ENCODE data around the gene TNS3. TPM values are rescaled to one million over a fixed set of nuclear protein-coding genes. Genes with fewer than 3 reads are reported as not detected.

Gene TNS3
- total RNA-seq, 1 donor from 2014 or later, result 92.9 TPM

DNA sequence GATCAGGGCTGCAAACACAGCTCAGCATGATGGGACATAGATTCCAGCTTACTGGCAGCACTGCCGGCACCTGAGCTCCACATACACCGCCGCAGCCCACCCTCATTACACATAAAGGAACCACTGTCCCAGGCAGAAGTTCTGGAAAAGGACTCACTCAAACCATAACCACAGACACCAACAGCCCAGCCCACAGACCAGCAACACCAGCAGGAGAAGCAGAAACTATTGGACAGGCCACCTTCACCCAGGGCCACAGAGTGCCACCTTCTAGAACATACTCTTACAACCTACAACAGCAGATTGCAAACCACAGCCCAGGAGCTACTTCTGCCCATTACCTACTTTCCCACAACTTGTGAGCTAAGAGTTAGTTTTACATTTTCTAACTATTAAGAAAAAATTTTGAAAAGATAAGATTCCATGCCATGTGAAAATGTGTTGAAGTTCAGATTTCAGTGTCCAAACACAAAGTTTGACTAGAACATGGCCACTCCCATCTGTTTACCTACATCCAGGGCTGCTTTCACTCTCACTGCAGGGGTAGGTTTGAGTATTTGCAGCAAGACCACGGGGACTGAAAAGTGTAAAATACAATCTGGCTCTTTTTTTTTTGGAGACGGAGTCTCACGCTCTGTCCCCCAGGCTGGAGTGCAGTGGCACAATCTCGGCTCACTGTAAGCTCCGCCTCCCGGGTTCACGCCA is 153.0 kb downstream of the TNS3 start:
- no peaks in the 10 kb centered on the region for H3K9me3 ChIP-seq (ENCODE audit: insufficient read depth, low read depth, low read length)
- no peaks in the 10 kb centered on the region for H3K79me2 ChIP-seq (ENCODE audit: insufficient read depth, low read length)
- FAIRE-seq, result no peak
- peaks cover 22% of the 10 kb centered on the region for H4K20me1 ChIP-seq (ENCODE audit: insufficient read depth, low read length)
- no peak overlapping the region for H2AFZ ChIP-seq (ENCODE audit: low read depth, low read length)
- no peaks in the 10 kb centered on the region for H3K4me1 ChIP-seq (ENCODE audit: insufficient read depth, low read length)
- Mint-ChIP-seq H3K27me3 (ENCODE audit: low read depth, unreplicated experiment) (no peaks in the 10 kb centered on the region), H3K4me1 (ENCODE audit: low read depth, unreplicated experiment) (peaks cover 15% of the 10 kb centered on the region), H3K9me3 (ENCODE audit: unreplicated experiment) (peaks cover 3% of the 10 kb centered on the region), H3K36me3 (ENCODE audit: low read depth, unreplicated experiment) (peaks cover 19% of the 10 kb centered on the region), H3K4me3 (ENCODE audit: unreplicated experiment) (peak overlapping the region; percentile 16), H3K27ac (ENCODE audit: unreplicated experiment) (peak overlapping the region; percentile 19)
- no peaks in the 10 kb centered on the region for H3K27me3 ChIP-seq (ENCODE audit: insufficient read depth, low read length)
- DNase-seq (ENCODE audit: low read depth), result no peak
- TF ChIP-seq EZH2 (IDR thresholded peaks at IDR 0.05; ENCODE audit: insufficient read depth, low read length), result no peak
- TF ChIP-seq, protein P1, sequence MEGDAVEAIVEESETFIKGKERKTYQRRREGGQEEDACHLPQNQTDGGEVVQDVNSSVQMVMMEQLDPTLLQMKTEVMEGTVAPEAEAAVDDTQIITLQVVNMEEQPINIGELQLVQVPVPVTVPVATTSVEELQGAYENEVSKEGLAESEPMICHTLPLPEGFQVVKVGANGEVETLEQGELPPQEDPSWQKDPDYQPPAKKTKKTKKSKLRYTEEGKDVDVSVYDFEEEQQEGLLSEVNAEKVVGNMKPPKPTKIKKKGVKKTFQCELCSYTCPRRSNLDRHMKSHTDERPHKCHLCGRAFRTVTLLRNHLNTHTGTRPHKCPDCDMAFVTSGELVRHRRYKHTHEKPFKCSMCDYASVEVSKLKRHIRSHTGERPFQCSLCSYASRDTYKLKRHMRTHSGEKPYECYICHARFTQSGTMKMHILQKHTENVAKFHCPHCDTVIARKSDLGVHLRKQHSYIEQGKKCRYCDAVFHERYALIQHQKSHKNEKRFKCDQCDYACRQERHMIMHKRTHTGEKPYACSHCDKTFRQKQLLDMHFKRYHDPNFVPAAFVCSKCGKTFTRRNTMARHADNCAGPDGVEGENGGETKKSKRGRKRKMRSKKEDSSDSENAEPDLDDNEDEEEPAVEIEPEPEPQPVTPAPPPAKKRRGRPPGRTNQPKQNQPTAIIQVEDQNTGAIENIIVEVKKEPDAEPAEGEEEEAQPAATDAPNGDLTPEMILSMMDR (IDR thresholded peaks at IDR 0.05; ENCODE audit: insufficient read depth, low read depth, low read length), result no peak
- no peak overlapping the region for H3K4me3 ChIP-seq (ENCODE audit: insufficient read depth, low read depth, low read length)
- peaks cover 11% of the 10 kb centered on the region for H3K36me3 ChIP-seq (ENCODE audit: insufficient read depth, low read length)
- H3K4me2 ChIP-seq (ENCODE audit: low read length), result no peak overlapping the region
- no peak overlapping the region for H3K9ac ChIP-seq (ENCODE audit: low read length)
- no peak overlapping the region for H3K27ac ChIP-seq (ENCODE audit: low read depth, low read length)

DNA sequence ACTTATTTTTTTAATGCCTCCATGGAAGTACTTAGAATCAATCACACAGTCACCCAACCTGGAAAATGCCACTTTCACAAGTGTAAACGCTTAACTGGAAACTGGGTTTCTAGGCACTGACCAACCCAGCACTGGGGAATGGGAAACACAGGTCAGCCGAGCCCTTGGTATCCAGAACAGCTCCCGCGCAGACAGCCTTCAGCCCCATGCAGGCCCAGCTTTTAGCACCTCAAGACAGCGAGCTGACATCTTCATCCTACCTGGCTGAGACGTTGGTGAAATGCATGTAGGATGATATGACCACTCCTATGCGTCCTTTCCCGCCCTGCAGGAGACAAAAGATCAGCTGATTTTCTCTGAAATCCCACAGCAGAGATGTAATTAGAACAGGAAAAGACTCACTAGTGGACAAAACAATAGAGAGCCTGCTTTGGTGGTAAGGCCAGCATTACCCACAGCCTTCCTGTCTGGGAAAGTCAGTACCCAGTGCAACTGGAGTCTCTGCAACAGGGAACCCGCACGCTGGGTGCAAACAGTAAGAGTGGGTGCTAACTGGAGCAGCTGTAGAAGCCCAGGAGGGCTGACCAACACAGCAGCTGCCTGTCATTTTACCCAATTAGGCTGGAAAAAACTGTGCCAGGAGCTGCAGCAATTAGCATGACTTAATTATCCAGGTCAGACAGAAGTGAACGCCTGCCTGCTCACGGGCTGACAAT is 153.7 kb downstream of the TNS3 start:
- peaks cover 26% of the 10 kb centered on the region for H3K36me3 Mint-ChIP-seq (ENCODE audit: low read depth, unreplicated experiment)
- H3K4me3 Mint-ChIP-seq (ENCODE audit: unreplicated experiment), result peak overlapping the region; percentile 16
- H3K9me3 ChIP-seq (ENCODE audit: insufficient read depth, low read depth, low read length), result no peaks in the 10 kb centered on the region
- H3K27me3 ChIP-seq (ENCODE audit: insufficient read depth, low read length), result no peaks in the 10 kb centered on the region
- no peak overlapping the region for H3K27ac ChIP-seq (ENCODE audit: low read depth, low read length)
- no peak overlapping the region for H2AFZ ChIP-seq (ENCODE audit: low read depth, low read length)
- H3K9ac ChIP-seq (ENCODE audit: low read length), result no peak overlapping the region
- TF ChIP-seq, protein P1 (IDR thresholded peaks at IDR 0.05; ENCODE audit: insufficient read depth, low read depth, low read length), result no peak
- TF ChIP-seq EZH2 (IDR thresholded peaks at IDR 0.05; ENCODE audit: insufficient read depth, low read length), result no peak
- H3K27me3 Mint-ChIP-seq (ENCODE audit: low read depth, unreplicated experiment), result no peaks in the 10 kb centered on the region
- no peak overlapping the region for H3K4me2 ChIP-seq (ENCODE audit: low read length)
- H3K4me3 ChIP-seq (ENCODE audit: insufficient read depth, low read depth, low read length), result no peak overlapping the region
- H3K4me1 ChIP-seq (ENCODE audit: insufficient read depth, low read length), result no peaks in the 10 kb centered on the region
- peaks cover 16% of the 10 kb centered on the region for H3K36me3 ChIP-seq (ENCODE audit: insufficient read depth, low read length)
- H3K9me3 Mint-ChIP-seq (ENCODE audit: unreplicated experiment), result peaks cover 3% of the 10 kb centered on the region
- DNase-seq (ENCODE audit: low read depth) (no peak), FAIRE-seq (no peak)
- peaks cover 15% of the 10 kb centered on the region for H3K4me1 Mint-ChIP-seq (ENCODE audit: low read depth, unreplicated experiment)
- peak overlapping the region; percentile 19 for H3K27ac Mint-ChIP-seq (ENCODE audit: unreplicated experiment)
- H4K20me1 ChIP-seq (ENCODE audit: insufficient read depth, low read length), result peaks cover 22% of the 10 kb centered on the region
- no peaks in the 10 kb centered on the region for H3K79me2 ChIP-seq (ENCODE audit: insufficient read depth, low read length)
